Astrocyte (in vitro differentiated cells and primary cell): Measurements from ENCODE around the gene KRTCAP2. TPM values are rescaled to one million over a fixed set of nuclear protein-coding genes. Genes with fewer than 3 reads are reported as not detected.
A peak's percentile ranks its signal among the peaks of the same experiment; 100 is the strongest.

Experiments
- DNase-seq: peaks from one replicate; pipeline ENCODE4 v3.0.0-alpha.2; 2010; ENCODE audit warnings: low read depth
- FAIRE-seq: peaks from 2 replicates; lab custom pipeline; 2011; peaks lifted over from hg19 to GRCh38; lab: Jason Lieb, UNC
- H2AFZ ChIP-seq: 2 replicates; pipeline ENCODE4 v1.6.0; 2012; ENCODE audit warnings: low read depth, low read length, inconsistent platforms
- H3K27ac ChIP-seq: 2 replicates; pipeline ENCODE4 v1.5.1; 2011; ENCODE audit warnings: low read depth, low read length, inconsistent platforms
- H3K27me3 ChIP-seq: 2 replicates; pipeline ENCODE4 v1.6.0; 2011; ENCODE audit warnings: low read length, inconsistent platforms; ENCODE audit not compliant: insufficient read depth
- H3K36me3 ChIP-seq: 2 replicates; pipeline ENCODE4 v1.5.1; 2011; ENCODE audit warnings: low read length, inconsistent platforms; ENCODE audit not compliant: insufficient read depth
- H3K4me1 ChIP-seq: 2 replicates; pipeline ENCODE4 v1.5.1; 2011; ENCODE audit warnings: low read length, inconsistent platforms; ENCODE audit not compliant: insufficient read depth
- H3K4me2 ChIP-seq: 2 replicates; pipeline ENCODE4 v1.6.0; 2012; ENCODE audit warnings: low read length, inconsistent platforms
- H3K4me3 ChIP-seq: 2 replicates; pipeline ENCODE4 v1.5.1; 2011; ENCODE audit warnings: low read depth, mild to moderate bottlenecking, low read length, inconsistent platforms; ENCODE audit not compliant: insufficient read depth
- H3K79me2 ChIP-seq: 2 replicates; pipeline ENCODE4 v1.6.0; 2012; ENCODE audit warnings: mild to moderate bottlenecking, low read length, inconsistent platforms; ENCODE audit not compliant: insufficient read depth
- H3K9ac ChIP-seq: 2 replicates; pipeline ENCODE4 v1.6.0; 2012; ENCODE audit warnings: mild to moderate bottlenecking, low read length, inconsistent platforms
- H3K9me3 ChIP-seq: 2 replicates; pipeline ENCODE4 v1.5.1; 2012; ENCODE audit warnings: low read depth, mild to moderate bottlenecking, low read length, inconsistent platforms; ENCODE audit not compliant: insufficient read depth
- H4K20me1 ChIP-seq: 2 replicates; pipeline ENCODE4 v1.6.0; 2012; ENCODE audit warnings: low read length, inconsistent platforms; ENCODE audit not compliant: insufficient read depth
- H3K27ac Mint-ChIP-seq: one replicate; pipeline ENCODE4 v1.8.0; 2021; ENCODE audit warnings: mild to moderate bottlenecking, mixed read lengths; ENCODE audit not compliant: unreplicated experiment
- H3K27me3 Mint-ChIP-seq: one replicate; pipeline ENCODE4 v1.8.0; 2021; ENCODE audit warnings: low read depth, mixed read lengths; ENCODE audit not compliant: unreplicated experiment
- H3K36me3 Mint-ChIP-seq: one replicate; pipeline ENCODE4 v1.8.0; 2021; ENCODE audit warnings: low read depth, mixed read lengths; ENCODE audit not compliant: unreplicated experiment
- H3K4me1 Mint-ChIP-seq: one replicate; pipeline ENCODE4 v1.8.0; 2021; ENCODE audit warnings: low read depth, mixed read lengths; ENCODE audit not compliant: unreplicated experiment
- H3K4me3 Mint-ChIP-seq: one replicate; pipeline ENCODE4 v1.8.0; 2021; ENCODE audit warnings: mild to moderate bottlenecking, moderate library complexity, mixed read lengths; ENCODE audit not compliant: unreplicated experiment
- H3K9me3 Mint-ChIP-seq: one replicate; pipeline ENCODE4 v1.8.0; 2021; ENCODE audit warnings: mild to moderate bottlenecking, mixed read lengths; ENCODE audit not compliant: unreplicated experiment
- CTCF ChIP-seq: IDR thresholded peaks from 2 replicates; pipeline ENCODE4 v1.5.1; 2011; ENCODE audit warnings: low read depth, mild to moderate bottlenecking, inconsistent platforms, low read length, moderate library complexity; ENCODE audit not compliant: insufficient read depth
- EZH2 ChIP-seq: IDR thresholded peaks from 2 replicates; pipeline ENCODE4 v1.6.1; 2012; ENCODE audit warnings: mild to moderate bottlenecking, low read length, inconsistent platforms; ENCODE audit not compliant: insufficient read depth
- total RNA-seq: library from RNA; stranded (reverse); gene quantifications from 2 replicates; pipeline ENCODE4 v1.2.1, GENCODE V29; 2021

KRTCAP2 gene
- total RNA-seq, 1 donor from 2014 or later = 161 TPM

DNA sequence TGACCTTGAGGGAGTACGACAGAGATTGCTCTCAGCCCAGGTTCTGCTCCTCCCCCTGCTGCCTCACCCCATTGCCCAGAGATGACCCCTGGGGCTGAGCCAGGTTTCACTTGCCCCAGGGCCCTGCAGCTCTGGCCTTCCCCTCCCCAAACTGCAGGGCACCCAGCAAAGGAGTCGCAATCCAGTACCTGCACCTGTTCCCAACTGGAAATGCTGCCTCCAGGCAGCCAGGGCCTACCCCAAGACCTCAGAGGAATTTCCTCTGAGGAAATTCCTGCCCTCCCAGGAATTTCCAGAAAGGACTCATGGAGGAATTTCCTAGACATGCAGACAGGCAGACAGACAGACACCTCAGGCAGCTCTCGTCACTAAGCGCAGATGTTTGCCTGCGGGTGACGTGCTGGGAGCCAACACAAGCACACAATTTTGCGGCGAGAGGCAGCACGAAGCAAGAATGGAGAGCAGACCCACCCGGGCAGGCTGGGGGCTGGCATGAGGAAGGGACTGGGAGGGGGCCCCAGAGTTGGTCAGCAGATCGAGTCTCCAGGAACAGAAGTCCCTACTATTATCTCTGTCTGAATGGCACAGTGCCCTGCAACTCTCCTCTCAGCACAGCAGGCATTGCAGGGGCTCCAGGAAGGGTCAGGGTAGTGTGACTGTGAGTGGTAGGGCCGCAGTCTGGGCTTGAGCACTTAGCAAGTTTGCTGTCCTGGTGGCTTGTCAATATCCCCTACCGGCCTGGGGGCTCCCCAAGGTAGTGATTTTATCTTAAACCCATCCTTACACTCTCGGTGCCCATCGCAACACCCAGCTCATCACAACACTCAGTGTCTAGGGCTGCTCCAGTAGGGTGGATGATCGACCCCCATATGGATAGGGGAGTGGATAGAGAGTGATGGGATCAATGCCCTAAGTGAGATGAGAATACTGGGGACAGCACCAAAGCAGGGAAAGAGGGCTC is 48.3 kb downstream of the KRTCAP2 start:
- Histone ChIP-seq H3K4me3 (no peak overlapping the region), H3K9me3 (no peaks in the 10 kb centered on the region), H3K4me2 (peak overlapping the region; percentile 22), H2AFZ (no peak overlapping the region), H4K20me1 (no peaks in the 10 kb centered on the region), H3K36me3 (no peaks in the 10 kb centered on the region), H3K9ac (peak overlapping the region; percentile 18), H3K27me3 (peaks cover 57% of the 10 kb centered on the region), H3K27ac (no peak overlapping the region), H3K79me2 (no peaks in the 10 kb centered on the region), H3K4me1 (peaks cover 40% of the 10 kb centered on the region)
- peak overlapping the region; percentile 81 for H3K27ac Mint-ChIP-seq
- FAIRE-seq = no peak
- H3K9me3 Mint-ChIP-seq = peaks cover 2% of the 10 kb centered on the region
- H3K4me1 Mint-ChIP-seq = peaks cover 33% of the 10 kb centered on the region
- peaks cover 17% of the 10 kb centered on the region for H3K27me3 Mint-ChIP-seq
- no peaks in the 10 kb centered on the region for H3K36me3 Mint-ChIP-seq
- peak overlapping the region; percentile 51 for H3K4me3 Mint-ChIP-seq
- DNase-seq = peak; percentile 13
- TF ChIP-seq EZH2 = no peak
- TF ChIP-seq CTCF = no peak

GRCh38 chr1:155123801-155124200 is 49.3 kb downstream of the KRTCAP2 start:
- H3K4me1 Mint-ChIP-seq = peaks cover 26% of the 10 kb centered on the region
- H4K20me1 ChIP-seq = no peaks in the 10 kb centered on the region
- FAIRE-seq (no peak), DNase-seq (no peak)
- no peaks in the 10 kb centered on the region for H3K36me3 ChIP-seq
- H3K27ac Mint-ChIP-seq = no peak overlapping the region
- peaks cover 20% of the 10 kb centered on the region for H3K27me3 Mint-ChIP-seq
- H3K79me2 ChIP-seq = no peaks in the 10 kb centered on the region
- TF ChIP-seq CTCF (no peak), EZH2 (no peak)
- H3K4me2 ChIP-seq = no peak overlapping the region
- peaks cover 2% of the 10 kb centered on the region for H3K9me3 Mint-ChIP-seq
- peaks cover 31% of the 10 kb centered on the region for H3K4me1 ChIP-seq
- no peak overlapping the region for H3K9ac ChIP-seq
- no peaks in the 10 kb centered on the region for H3K36me3 Mint-ChIP-seq
- H3K4me3 ChIP-seq = no peak overlapping the region
- no peak overlapping the region for H3K27ac ChIP-seq
- H3K9me3 ChIP-seq = no peaks in the 10 kb centered on the region
- H2AFZ ChIP-seq = no peak overlapping the region
- H3K4me3 Mint-ChIP-seq = no peak overlapping the region
- peaks cover 61% of the 10 kb centered on the region for H3K27me3 ChIP-seq

- Mint-ChIP-seq H3K36me3 (no peaks in the 10 kb centered on the region), H3K4me1 (peaks cover 21% of the 10 kb centered on the region), H3K27me3 (peaks cover 29% of the 10 kb centered on the region), H3K9me3 (peaks cover 2% of the 10 kb centered on the region), H3K4me3 (no peak overlapping the region), H3K27ac (no peak overlapping the region)
- Histone ChIP-seq H3K4me2 (no peak overlapping the region), H3K27ac (no peak overlapping the region), H3K9me3 (no peaks in the 10 kb centered on the region), H3K9ac (no peak overlapping the region), H3K4me1 (peaks cover 19% of the 10 kb centered on the region), H3K36me3 (no peaks in the 10 kb centered on the region), H3K79me2 (no peaks in the 10 kb centered on the region), H3K4me3 (no peak overlapping the region), H2AFZ (no peak overlapping the region), H3K27me3 (peaks cover 52% of the 10 kb centered on the region), H4K20me1 (no peaks in the 10 kb centered on the region)
- TF ChIP-seq EZH2 (no peak), CTCF (no peak)
- FAIRE-seq (no peak), DNase-seq (no peak)
Measured at GRCh38 chr1:155122308-155122707, 50.8 kb downstream of the KRTCAP2 start.
